ENCODE data around the gene ZFP69B.
A peak's percentile ranks its signal among the peaks of the same experiment; 100 is the strongest.
"Not testable (repeated sequence)": the region's sequence is repeated elsewhere in the genome, so short reads cannot be mapped to it uniquely, and the experiment has no call there.

Gene ZFP69B

GRCh38 chr1:40438391-40439015 is 11.8 kb upstream of the ZFP69B start:
- no peak for DNase-seq

- no peak for DNase-seq
Observed at GRCh38 chr1:40439247-40439646, 11.0 kb upstream of the ZFP69B start.

GRCh38 chr1:40450495-40451237 is 390 bp downstream of the ZFP69B start:
- peak; percentile 94 for DNase-seq

- DNase-seq, result no peak
Observed at GRCh38 chr1:40451238-40451585, 936 bp downstream of the ZFP69B start.

- DNase-seq, result no peak
Observed at GRCh38 chr1:40454873-40455272, 4.6 kb downstream of the ZFP69B start.

- no peak for DNase-seq
Observed at GRCh38 chr1:40462956-40463590, 12.8 kb downstream of the ZFP69B start.

- DNase-seq, result no peak
Observed at GRCh38 chr1:40469327-40469726, 19.1 kb downstream of the ZFP69B start.

- no peak for DNase-seq
Observed at GRCh38 chr1:40475268-40475667, 25.0 kb downstream of the ZFP69B start.

- DNase-seq, result peak; percentile 89
Observed at GRCh38 chr1:40476924-40477677, 26.8 kb downstream of the ZFP69B start, which contains the start of gene ZFP69. ZFP69 (plus strand) TSS chr1:40477290; CDS start chr1:40479362, 2,072 bp downstream.

- peak; percentile 65 for DNase-seq
Observed at GRCh38 chr1:40477678-40478053, 27.4 kb downstream of the ZFP69B start.

- DNase-seq, result no peak
Observed at GRCh38 chr1:40478276-40478675, 28.0 kb downstream of the ZFP69B start.

GRCh38 chr1:40479156-40479555 is 28.9 kb downstream of the ZFP69B start:
- DNase-seq, result no peak

GRCh38 chr1:40495315-40495903 is 45.1 kb downstream of the ZFP69B start:
- DNase-seq, result no peak

- DNase-seq, result not testable (repeated sequence)
Observed at GRCh38 chr1:40502651-40503050, 52.4 kb downstream of the ZFP69B start.

GRCh38 chr1:40507973-40508372 is 57.7 kb downstream of the ZFP69B start:
- no peak for DNase-seq

GRCh38 chr1:40508375-40509341 is 58.4 kb downstream of the ZFP69B start, which contains the start of gene EXO5:
EXO5 (plus strand) TSS chr1:40508767; CDS start chr1:40514545, 5,778 bp downstream.
- peak; percentile 94 for DNase-seq

All from activated effector memory CD4-positive, alpha-beta T cell treated with anti-CD3 and anti-CD28 coated beads, Interleukin-2, amount 50 U/mL, for 16 hours (primary cell).